Suprapubic skin (tissue), 3 donors: ENCODE results near the gene NDUFA12.

ENCODE experiments used
- POLR2A ChIP-seq, 2 donors: fragments of 450-650 bp; IDR thresholded peaks; one replicate each; pipeline ENCODE4 v1.6.1; 2017; ENCODE audit warnings: antibody characterized with exemption in 2 of 2, mild to moderate bottlenecking in 2 of 2, moderate library complexity in 2 of 2
- TF ChIP-seq, protein P1 (sequence below), 2 donors: fragments of 200-600 bp in 1 of 2; fragments of 450-650 bp in 1 of 2; sonication (generic) in 1 of 2; IDR thresholded peaks; one replicate each; pipeline ENCODE4 v1.5.1; 2016 to 2019; ENCODE audit warnings: antibody characterized with exemption in 2 of 2, mild to moderate bottlenecking in 1 of 2, moderate library complexity in 1 of 2

DNA sequence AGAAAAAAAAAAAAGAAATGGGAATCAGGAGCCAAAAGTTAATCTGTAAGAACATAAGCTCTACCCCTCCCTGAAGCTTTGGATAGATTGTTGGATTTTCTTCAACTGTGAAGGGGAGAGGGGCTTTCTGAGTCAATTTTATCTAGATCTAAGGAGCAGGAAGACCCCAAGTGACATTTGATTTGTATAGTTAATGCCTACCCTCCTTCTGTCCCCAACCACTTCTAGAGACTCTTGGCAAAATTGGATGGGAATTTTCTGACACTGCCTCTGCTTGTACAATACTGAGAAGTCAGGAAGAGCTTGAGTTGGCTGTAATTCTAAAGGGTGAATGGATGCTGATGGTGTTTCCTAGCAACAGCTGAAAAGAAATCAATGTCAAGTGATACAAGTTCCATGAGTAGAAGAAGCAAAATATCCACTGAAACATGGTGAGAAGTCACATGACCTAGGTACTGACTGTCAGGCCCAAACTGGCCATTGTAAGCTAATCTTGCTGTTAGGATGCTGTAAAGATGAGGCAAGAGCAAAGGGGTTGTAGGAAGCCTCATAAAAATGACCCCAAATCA is 42.2 kb downstream of the NDUFA12 start:
- TF ChIP-seq POLR2A (IDR thresholded peaks at IDR 0.05) = no peak
- TF ChIP-seq, protein P1, sequence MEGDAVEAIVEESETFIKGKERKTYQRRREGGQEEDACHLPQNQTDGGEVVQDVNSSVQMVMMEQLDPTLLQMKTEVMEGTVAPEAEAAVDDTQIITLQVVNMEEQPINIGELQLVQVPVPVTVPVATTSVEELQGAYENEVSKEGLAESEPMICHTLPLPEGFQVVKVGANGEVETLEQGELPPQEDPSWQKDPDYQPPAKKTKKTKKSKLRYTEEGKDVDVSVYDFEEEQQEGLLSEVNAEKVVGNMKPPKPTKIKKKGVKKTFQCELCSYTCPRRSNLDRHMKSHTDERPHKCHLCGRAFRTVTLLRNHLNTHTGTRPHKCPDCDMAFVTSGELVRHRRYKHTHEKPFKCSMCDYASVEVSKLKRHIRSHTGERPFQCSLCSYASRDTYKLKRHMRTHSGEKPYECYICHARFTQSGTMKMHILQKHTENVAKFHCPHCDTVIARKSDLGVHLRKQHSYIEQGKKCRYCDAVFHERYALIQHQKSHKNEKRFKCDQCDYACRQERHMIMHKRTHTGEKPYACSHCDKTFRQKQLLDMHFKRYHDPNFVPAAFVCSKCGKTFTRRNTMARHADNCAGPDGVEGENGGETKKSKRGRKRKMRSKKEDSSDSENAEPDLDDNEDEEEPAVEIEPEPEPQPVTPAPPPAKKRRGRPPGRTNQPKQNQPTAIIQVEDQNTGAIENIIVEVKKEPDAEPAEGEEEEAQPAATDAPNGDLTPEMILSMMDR (IDR thresholded peaks at IDR 0.05) = no peak
